ENCODE results near the gene S1PR2. TPM values are rescaled to one million over a fixed set of nuclear protein-coding genes. Genes with fewer than 3 reads are reported as not detected.
A peak's percentile ranks its signal among the peaks of the same experiment; 100 is the strongest.

Gene S1PR2, protein sequence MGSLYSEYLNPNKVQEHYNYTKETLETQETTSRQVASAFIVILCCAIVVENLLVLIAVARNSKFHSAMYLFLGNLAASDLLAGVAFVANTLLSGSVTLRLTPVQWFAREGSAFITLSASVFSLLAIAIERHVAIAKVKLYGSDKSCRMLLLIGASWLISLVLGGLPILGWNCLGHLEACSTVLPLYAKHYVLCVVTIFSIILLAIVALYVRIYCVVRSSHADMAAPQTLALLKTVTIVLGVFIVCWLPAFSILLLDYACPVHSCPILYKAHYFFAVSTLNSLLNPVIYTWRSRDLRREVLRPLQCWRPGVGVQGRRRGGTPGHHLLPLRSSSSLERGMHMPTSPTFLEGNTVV
- 10 to 100 TPM; 11.5 to 11.6 TPM for total RNA-seq

DNA sequence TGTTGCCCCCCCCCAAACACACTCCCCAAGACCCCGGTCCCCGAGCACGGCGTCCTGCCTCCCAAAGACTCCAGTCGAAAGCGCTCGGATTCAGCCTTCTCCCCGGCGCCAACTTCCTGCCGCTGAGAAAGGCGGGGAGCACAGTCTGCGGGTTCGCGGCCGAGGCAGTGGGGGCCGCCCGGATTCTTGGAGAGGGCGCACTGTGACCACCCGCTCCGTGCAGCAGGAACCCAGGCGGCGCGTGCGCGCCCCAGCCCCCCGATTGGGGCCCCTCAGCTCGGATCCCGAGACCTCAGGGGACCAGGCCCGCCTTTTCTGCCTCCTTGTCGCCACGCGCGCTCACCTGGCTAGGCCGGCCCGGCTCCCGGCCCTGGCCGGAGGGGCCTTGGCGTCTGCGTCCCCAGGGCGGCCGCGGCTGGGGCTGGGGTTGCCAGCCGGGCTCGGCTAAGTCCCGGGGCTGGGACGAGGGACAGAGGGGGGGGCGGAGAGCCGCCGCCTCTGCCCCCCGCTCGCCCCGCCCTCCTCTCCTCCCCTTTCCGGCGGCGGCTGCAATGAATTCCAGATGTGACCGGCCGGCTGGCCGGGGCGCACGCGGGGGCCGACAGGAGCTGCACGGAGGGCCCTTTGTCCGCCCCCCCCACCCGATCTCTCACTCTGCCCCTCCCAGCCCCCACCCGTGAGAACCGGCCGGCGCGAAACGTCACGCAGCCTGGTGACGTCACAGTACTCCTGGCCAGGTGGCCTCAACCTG lies at the start of gene S1PR2:
TSS of gene S1PR2 (minus strand) at position 471 of the 751 bp plus-strand sequence. CDS start 6,426 bp downstream, outside the sequence.
- peak within 1 kb of the TSS; percentile 93 for H3K4me3 Mint-ChIP-seq
- peak; percentile 75 to 79 for DNase-seq
- no peaks in the 10 kb centered on the region for H3K9me3 Mint-ChIP-seq
- H3K27ac Mint-ChIP-seq: peak within 1 kb of the TSS; percentile 42
- no peaks in the 10 kb centered on the region for H3K36me3 Mint-ChIP-seq (ENCODE audit: insufficient read depth in 2 of 2)
- H3K27me3 Mint-ChIP-seq (ENCODE audit: low read depth): no peaks in the 10 kb centered on the region
- peak; percentile 70 to 74 for ATAC-seq (replicated peaks in 1 of 2)
- peaks cover 24% of the 10 kb centered on the region for H3K4me1 Mint-ChIP-seq (ENCODE audit: low read depth)

DNA sequence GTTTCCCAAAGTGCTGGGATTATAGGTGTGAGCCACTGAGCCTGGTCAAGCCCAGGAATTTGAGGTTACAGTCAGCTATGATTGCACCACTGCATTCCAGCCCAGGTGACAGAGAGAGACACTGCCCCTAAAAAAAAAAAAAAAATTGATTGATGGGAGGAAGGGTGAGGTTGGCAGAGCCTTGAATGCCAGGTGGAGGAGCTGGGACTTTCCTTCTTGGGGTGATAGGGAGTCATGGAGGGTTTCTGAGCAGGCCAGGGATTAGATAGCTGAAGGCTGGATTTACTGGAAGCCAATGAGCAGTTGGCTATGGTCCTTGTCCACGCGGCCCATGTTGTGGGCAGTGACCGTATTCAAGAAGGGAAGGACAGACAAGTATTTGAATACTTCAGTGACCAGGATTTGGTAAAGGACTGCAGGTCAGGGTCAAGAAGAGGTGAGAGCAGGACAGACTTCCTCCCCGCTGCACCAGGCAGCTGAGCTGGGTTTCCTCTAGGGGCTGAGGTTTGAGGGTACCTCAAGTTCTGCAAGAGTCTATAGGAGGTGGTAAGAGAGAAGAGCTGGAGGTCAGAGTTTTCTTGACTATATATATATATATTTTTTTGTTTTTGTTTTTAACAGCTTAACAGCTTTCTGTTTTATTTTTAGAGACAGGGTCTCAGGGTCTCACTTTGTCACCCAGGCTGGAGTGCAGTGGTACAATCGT lies 48.8 kb upstream of the S1PR2 start:
- peaks cover 28% of the 10 kb centered on the region for H3K4me1 Mint-ChIP-seq (ENCODE audit: low read depth)
- H3K27me3 Mint-ChIP-seq (ENCODE audit: low read depth): no peaks in the 10 kb centered on the region
- DNase-seq: no peak
- H3K36me3 Mint-ChIP-seq (ENCODE audit: insufficient read depth in 2 of 2): peaks cover 9 to 18% of the 10 kb centered on the region in 2 donors
- no peaks in the 10 kb centered on the region for H3K9me3 Mint-ChIP-seq
- H3K27ac Mint-ChIP-seq: peak overlapping the region; percentile 9
- ATAC-seq (replicated peaks in 1 of 2): no peak
- no peak overlapping the region for H3K4me3 Mint-ChIP-seq

DNA sequence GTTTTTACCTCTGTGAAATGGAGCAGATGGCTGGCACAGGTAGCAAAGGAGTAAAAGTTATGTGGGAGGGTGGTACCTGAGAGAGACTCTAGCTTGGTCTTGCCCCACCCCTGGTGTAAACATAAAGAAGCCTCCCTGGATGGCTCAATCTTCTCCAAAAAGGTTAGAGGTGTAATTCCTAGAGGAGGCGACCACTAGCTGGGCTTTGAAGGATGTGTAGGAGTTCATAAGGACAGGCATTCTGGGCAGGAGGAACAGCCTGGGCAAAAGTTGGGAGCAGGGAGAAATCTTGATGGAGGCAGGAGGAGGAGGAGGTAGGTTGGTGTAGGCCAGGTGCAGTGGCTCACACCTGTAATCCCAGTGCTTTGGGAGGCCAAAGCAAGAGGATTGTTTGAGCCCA lies 47.8 kb upstream of the S1PR2 start:
- ATAC-seq (replicated peaks in 1 of 2): no peak
- peak overlapping the region; percentile 13 for H3K27ac Mint-ChIP-seq
- H3K4me1 Mint-ChIP-seq (ENCODE audit: low read depth): peaks cover 31% of the 10 kb centered on the region
- H3K36me3 Mint-ChIP-seq (ENCODE audit: insufficient read depth in 2 of 2): peaks cover 14 to 18% of the 10 kb centered on the region in 2 donors
- H3K9me3 Mint-ChIP-seq: no peaks in the 10 kb centered on the region
- H3K27me3 Mint-ChIP-seq (ENCODE audit: low read depth): no peaks in the 10 kb centered on the region
- no peak for DNase-seq
- no peak overlapping the region for H3K4me3 Mint-ChIP-seq

DNA sequence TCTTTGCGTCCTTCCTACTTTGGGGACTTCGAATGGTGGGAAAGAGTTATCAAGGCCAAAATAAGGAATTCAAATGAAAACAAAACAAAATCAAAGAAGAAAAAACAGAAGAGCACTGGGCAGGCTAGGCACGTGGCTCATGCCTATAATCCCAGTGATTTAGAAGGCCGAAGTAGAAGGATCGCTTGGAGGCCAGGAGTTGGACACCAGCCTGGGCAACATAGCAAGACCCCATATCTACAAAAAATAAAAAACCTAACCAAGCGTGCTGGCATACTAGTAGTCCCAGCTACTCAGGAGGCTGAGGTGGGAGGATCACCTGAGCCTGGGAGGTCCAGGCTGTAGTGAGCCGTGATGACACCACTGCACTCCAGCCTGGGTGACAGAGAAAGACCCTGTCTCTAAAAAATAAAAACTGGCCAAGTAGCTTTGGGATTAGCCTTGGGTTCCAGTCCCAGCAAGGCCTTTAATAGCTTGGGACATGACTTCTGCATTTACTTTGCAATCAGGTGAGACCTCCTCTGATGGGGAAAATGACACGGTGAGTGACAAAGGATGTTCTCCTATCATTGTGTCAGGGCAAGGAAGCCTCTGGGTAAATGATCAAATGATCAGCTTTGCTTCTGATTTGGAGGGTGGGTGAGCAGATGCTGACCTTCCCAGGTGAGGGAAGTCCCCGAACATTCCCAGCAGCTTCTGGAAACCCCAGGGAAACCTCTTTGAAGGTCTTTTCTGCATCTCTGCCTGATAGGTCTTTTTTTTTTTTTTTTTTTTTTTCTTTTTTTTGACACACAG lies 46.9 kb upstream of the S1PR2 start:
- no peak for ATAC-seq (replicated peaks in 1 of 2)
- Mint-ChIP-seq H3K4me3 (no peak overlapping the region), H3K9me3 (no peaks in the 10 kb centered on the region), H3K36me3 (ENCODE audit: insufficient read depth in 2 of 2) (peaks cover 15 to 17% of the 10 kb centered on the region in 2 donors), H3K27ac (peak overlapping the region; percentile 51), H3K27me3 (ENCODE audit: low read depth) (no peaks in the 10 kb centered on the region), H3K4me1 (ENCODE audit: low read depth) (peaks cover 34% of the 10 kb centered on the region)
- no peak for DNase-seq

DNA sequence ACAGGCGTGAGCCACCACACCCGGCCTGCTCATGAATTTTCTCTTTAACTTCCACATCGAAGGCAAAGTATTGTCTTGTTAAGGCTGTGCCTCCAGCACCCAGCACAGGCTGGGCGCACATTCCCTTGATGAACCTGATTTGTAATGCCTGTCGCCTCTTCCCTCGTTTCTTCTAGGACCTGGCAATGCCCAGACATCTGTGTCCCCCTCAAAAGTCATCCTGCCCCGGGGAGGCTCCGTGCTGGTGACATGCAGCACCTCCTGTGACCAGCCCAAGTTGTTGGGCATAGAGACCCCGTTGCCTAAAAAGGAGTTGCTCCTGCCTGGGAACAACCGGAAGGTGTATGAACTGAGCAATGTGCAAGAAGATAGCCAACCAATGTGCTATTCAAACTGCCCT lies 43.5 kb upstream of the S1PR2 start:
- H3K4me1 Mint-ChIP-seq (ENCODE audit: low read depth): peaks cover 55% of the 10 kb centered on the region
- ATAC-seq (replicated peaks in 1 of 2) (no peak), DNase-seq (no peak)
- peak overlapping the region; percentile 79 for H3K27ac Mint-ChIP-seq
- no peaks in the 10 kb centered on the region for H3K9me3 Mint-ChIP-seq
- H3K4me3 Mint-ChIP-seq: no peak overlapping the region
- peaks cover 5 to 12% of the 10 kb centered on the region in 2 donors for H3K36me3 Mint-ChIP-seq (ENCODE audit: insufficient read depth in 2 of 2)
- H3K27me3 Mint-ChIP-seq (ENCODE audit: low read depth): no peaks in the 10 kb centered on the region

DNA sequence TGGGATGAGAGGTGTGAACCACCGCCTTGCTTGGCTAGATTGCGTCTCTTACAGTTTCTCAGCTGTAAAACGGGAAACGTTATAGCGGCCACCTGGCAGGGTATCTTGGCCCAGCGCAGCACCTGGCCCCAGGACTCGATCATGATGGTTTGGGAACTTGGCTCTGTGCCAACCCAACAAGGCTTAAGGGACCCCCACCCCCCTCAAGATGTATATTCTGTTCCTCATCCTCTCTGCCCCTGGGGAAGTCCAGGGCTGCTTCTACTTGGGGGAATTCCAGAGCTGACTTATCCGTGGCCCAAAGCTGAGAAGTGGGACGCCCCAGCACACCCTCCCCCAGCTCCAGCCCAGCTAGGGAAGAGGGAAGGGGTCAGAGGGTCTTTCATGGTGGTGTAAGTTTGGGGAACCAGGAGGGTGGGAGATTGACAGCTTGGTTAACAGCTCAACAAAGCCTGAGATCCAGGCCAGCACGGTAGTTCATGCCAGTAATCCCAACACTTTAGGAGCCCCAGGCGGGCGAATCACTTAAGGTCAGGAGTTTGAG lies 40.5 kb upstream of the S1PR2 start:
- H3K27me3 Mint-ChIP-seq (ENCODE audit: low read depth): no peaks in the 10 kb centered on the region
- peak; percentile 41 to 44 for DNase-seq
- H3K27ac Mint-ChIP-seq: peak overlapping the region; percentile 83
- peak overlapping the region; percentile 89 to 94 for H3K4me3 Mint-ChIP-seq
- peak in 1 of 2 donors; percentile 1 for ATAC-seq (replicated peaks in 1 of 2)
- H3K4me1 Mint-ChIP-seq (ENCODE audit: low read depth): peaks cover 40% of the 10 kb centered on the region
- no peaks in the 10 kb centered on the region for H3K9me3 Mint-ChIP-seq
- peaks cover 1 to 5% of the 10 kb centered on the region in 2 donors for H3K36me3 Mint-ChIP-seq (ENCODE audit: insufficient read depth in 2 of 2)

DNA sequence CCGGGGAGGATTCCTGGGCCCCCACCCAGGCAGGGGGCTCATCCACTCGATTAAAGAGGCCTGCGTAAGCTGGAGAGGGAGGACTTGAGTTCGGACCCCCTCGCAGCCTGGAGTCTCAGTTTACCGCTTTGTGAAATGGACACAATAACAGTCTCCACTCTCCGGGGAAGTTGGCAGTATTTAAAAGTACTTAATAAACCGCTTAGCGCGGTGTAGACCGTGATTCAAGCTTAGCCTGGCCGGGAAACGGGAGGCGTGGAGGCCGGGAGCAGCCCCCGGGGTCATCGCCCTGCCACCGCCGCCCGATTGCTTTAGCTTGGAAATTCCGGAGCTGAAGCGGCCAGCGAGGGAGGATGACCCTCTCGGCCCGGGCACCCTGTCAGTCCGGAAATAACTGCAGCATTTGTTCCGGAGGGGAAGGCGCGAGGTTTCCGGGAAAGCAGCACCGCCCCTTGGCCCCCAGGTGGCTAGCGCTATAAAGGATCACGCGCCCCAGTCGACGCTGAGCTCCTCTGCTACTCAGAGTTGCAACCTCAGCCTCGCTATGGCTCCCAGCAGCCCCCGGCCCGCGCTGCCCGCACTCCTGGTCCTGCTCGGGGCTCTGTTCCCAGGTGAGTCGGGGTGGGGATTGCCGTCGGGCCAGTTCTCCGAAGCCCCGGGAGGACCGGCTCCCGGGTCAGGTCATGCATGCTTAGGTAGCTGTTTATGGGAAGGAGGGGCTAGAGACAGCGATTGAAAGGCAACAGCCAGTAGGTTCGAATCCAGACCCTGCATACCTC lies 39.7 kb upstream of the S1PR2 start, which contains the start of gene ICAM1:
TSS of gene ICAM1 (plus strand) at position 505 of the 779 bp plus-strand sequence. CDS start at position 545, 40 bp downstream.
- Mint-ChIP-seq H3K27ac (peak within 1 kb of the TSS; percentile 95), H3K4me3 (peak within 1 kb of the TSS; percentile 89 to 94), H3K27me3 (ENCODE audit: low read depth) (no peaks in the 10 kb centered on the region), H3K4me1 (ENCODE audit: low read depth) (peaks cover 40% of the 10 kb centered on the region), H3K9me3 (no peaks in the 10 kb centered on the region), H3K36me3 (ENCODE audit: insufficient read depth in 2 of 2) (peaks cover 1 to 5% of the 10 kb centered on the region in 2 donors)
- peak; percentile 82 to 84 for DNase-seq
- ATAC-seq (replicated peaks in 1 of 2): peak; percentile 70 to 71

DNA sequence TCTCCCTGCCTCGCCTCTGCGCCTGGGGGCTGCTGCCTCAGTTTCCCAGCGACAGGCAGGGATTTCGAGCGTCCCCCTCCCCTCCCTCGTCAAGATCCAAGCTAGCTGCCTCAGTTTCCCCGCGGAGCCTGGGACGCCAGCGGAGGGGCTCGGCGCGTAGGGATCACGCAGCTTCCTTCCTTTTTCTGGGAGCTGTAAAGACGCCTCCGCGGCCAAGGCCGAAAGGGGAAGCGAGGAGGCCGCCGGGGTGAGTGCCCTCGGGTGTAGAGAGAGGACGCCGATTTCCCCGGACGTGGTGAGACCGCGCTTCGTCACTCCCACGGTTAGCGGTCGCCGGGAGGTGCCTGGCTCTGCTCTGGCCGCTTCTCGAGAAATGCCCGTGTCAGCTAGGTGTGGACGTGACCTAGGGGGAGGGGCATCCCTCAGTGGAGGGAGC lies 39.1 kb upstream of the S1PR2 start:
- Mint-ChIP-seq H3K4me3 (peak overlapping the region; percentile 89 to 94), H3K4me1 (ENCODE audit: low read depth) (peaks cover 40% of the 10 kb centered on the region), H3K27ac (peak overlapping the region; percentile 95), H3K36me3 (ENCODE audit: insufficient read depth in 2 of 2) (peaks cover 1 to 5% of the 10 kb centered on the region in 2 donors), H3K9me3 (no peaks in the 10 kb centered on the region), H3K27me3 (ENCODE audit: low read depth) (no peaks in the 10 kb centered on the region)
- DNase-seq (peak; percentile 90 to 92), ATAC-seq (replicated peaks in 1 of 2) (peak; percentile 82 to 83)

DNA sequence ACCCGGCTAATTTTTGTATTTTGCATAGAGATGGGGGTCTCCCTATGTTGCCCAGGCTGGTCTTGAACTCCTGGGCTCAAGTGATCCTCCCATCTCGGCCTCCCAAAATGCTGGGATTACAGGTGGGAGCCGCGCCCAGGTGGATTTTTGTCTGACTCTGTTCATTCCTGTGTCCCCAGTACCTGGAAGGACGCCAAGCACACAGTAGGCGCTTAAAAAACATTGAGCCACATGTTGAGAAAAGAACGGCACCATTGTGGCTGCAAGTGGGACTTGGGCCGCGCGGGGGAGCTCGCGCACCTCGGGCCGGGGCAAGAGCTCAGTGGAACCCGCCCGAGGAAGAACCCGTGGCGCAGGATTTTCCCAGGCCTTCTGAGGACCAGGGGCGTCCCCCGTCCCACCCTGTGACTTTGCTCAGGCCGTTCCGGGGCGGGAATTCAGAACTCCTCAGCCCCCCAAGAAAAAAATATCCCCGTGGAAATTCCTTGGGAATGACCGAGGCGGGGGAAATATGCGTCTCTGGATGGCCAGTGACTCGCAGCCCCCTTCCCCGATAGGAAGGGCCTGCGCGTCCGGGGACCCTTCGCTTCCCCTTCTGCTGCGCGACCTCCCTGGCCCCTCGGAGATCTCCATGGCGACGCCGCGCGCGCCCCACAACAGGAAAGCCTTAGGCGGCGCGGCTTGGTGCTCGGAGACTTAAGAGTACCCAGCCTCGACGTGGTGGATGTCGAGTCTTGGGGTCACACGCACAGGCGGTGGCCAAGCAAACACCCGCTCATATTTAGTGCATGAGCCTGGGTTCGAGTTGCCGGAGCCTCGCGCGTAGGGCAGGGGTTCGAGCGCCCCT lies 38.4 kb upstream of the S1PR2 start:
- no peaks in the 10 kb centered on the region for H3K27me3 Mint-ChIP-seq (ENCODE audit: low read depth)
- H3K36me3 Mint-ChIP-seq (ENCODE audit: insufficient read depth in 2 of 2): peaks cover 0 to 4% of the 10 kb centered on the region in 2 donors
- H3K27ac Mint-ChIP-seq: peak overlapping the region; percentile 95
- ATAC-seq (replicated peaks in 1 of 2) (peak; percentile 64 to 70), DNase-seq (peak; percentile 87 to 94)
- H3K4me3 Mint-ChIP-seq: peak overlapping the region; percentile 89 to 94
- peaks cover 40% of the 10 kb centered on the region for H3K4me1 Mint-ChIP-seq (ENCODE audit: low read depth)
- no peaks in the 10 kb centered on the region for H3K9me3 Mint-ChIP-seq

DNA sequence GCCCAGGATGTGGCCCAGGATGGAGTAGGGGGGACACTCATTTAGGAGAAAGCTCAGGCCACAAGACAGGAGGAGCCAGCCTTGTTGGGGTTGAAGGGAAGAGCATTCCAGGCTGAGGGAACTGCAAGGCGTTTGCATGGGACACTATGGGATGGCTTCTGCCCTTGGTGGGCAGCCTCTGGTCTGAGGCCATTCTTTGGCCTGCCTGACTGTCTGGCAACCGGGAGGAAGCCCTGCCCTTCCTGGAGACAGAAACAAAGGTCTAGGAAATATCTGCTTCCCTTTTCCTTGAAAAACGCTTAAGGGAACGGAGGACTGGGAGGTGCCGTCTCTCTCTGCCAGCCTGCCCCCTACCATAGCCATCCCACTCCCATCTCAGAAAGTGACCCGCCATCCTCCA lies 36.9 kb upstream of the S1PR2 start:
- Mint-ChIP-seq H3K4me3 (no peak overlapping the region), H3K4me1 (ENCODE audit: low read depth) (peaks cover 35% of the 10 kb centered on the region), H3K9me3 (no peaks in the 10 kb centered on the region), H3K27me3 (ENCODE audit: low read depth) (no peaks in the 10 kb centered on the region), H3K36me3 (ENCODE audit: insufficient read depth in 2 of 2) (no peaks in the 10 kb centered on the region), H3K27ac (no peak overlapping the region)
- DNase-seq: no peak
- no peak for ATAC-seq (replicated peaks in 1 of 2)

DNA sequence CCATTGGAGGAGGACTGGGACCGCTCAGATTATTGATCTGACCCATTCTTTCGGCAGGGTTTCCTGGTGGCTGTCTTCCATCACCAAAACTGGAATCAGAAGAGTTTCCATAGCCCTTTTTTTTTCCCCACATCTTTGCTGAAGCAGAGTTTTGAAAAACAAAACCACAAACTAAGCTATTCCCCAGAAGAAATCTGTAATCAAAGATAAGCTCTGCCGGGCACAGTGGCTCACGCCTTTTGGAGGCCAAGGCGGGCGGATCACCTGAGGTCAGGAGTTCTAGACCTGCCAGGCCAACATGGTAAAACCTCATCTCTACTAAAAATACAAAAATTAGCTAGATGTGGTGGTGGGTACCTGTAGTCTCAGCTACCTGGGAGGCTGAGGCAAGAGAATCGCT lies 35.6 kb upstream of the S1PR2 start:
- Mint-ChIP-seq H3K36me3 (ENCODE audit: insufficient read depth in 2 of 2) (no peaks in the 10 kb centered on the region), H3K4me3 (no peak overlapping the region), H3K27me3 (ENCODE audit: low read depth) (no peaks in the 10 kb centered on the region), H3K4me1 (ENCODE audit: low read depth) (peaks cover 26% of the 10 kb centered on the region), H3K9me3 (no peaks in the 10 kb centered on the region), H3K27ac (no peak overlapping the region)
- DNase-seq (no peak), ATAC-seq (replicated peaks in 1 of 2) (no peak)

All from activated T-cell treated with anti-CD3 and anti-CD28 coated beads, Interleukin-2, amount 50 U/mL, for 72 hours (primary cell).